Measurements from ENCODE around the gene LCN12.

Gene LCN12

GRCh38 chr9:136961279-136962065 is 9.4 kb downstream of the LCN12 start:
- no peaks in the 10 kb centered on the region for H3K36me3 ChIP-seq
- no peaks in the 10 kb centered on the region for H3K9me3 ChIP-seq (ENCODE audit: severe bottlenecking)
- peak; percentile 32; the same call in 1 of the 2 replicates for TF ChIP-seq CTCF (IDR thresholded peaks at IDR 0.05; ENCODE audit: low read depth, low read length)
- peak overlapping the region; percentile 75 for H3K27ac ChIP-seq
- H3K27me3 ChIP-seq (ENCODE audit: insufficient read depth, low read depth, severe bottlenecking) = no peaks in the 10 kb centered on the region
- DNase-seq = peak; percentile 80
- no peak overlapping the region for H3K4me3 ChIP-seq (ENCODE audit: low read depth, low read length)

DNA sequence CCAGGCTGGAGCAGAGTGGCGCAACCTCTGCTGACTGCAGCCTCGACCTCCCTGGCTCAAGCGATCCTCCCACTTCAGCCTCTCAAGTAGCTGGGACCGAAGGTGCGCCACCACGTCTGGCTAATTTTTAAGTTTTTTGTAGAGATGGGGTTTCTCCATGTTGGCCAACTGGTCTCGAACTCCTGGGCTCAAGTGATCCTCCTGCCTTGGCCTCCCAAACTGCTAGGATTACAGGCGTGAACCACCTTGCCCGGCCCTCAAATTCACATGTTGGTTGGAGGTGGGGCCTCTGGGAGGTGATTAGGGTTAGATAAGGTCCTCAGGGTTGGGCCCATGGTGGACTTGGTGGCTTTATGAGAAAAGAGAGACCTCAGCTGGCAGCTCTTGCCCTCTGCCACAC is 10.1 kb downstream of the LCN12 start:
- no peak for TF ChIP-seq CTCF (IDR thresholded peaks at IDR 0.05; ENCODE audit: low read depth, low read length)
- Histone ChIP-seq H3K27ac (peak overlapping the region; percentile 75), H3K27me3 (ENCODE audit: insufficient read depth, low read depth, severe bottlenecking) (no peaks in the 10 kb centered on the region), H3K36me3 (no peaks in the 10 kb centered on the region), H3K4me3 (ENCODE audit: low read depth, low read length) (no peak overlapping the region), H3K9me3 (ENCODE audit: severe bottlenecking) (no peaks in the 10 kb centered on the region)
- no peak for DNase-seq

GRCh38 chr9:136962701-136963248 is 10.7 kb downstream of the LCN12 start:
- no peaks in the 10 kb centered on the region for H3K27me3 ChIP-seq (ENCODE audit: insufficient read depth, low read depth, severe bottlenecking)
- no peak for TF ChIP-seq CTCF (IDR thresholded peaks at IDR 0.05; ENCODE audit: low read depth, low read length)

DNA sequence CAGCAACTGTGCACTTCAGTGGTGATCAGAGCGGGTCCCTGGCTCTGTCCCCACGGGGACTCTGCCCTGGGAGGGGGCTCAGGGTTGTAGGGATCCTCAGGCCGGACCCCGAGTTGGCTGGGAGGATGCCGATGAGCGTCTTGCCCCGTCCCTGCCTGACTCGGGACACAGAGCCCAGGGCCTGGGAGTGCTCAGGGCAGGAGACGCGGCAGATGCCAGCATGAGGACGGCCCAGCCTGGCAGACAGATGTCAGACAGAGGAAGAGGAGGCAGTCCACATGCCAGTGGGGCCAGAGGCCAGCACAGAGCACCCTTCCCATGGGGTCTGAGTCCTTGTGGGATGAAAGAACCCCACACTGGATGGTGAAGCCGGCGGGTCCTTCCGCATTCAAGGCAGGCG is 11.3 kb downstream of the LCN12 start:
- H3K9me3 ChIP-seq (ENCODE audit: severe bottlenecking) = no peaks in the 10 kb centered on the region
- no peak for DNase-seq
- H3K4me3 ChIP-seq (ENCODE audit: low read depth, low read length) = no peak overlapping the region
- H3K36me3 ChIP-seq = no peaks in the 10 kb centered on the region
- H3K27me3 ChIP-seq (ENCODE audit: insufficient read depth, low read depth, severe bottlenecking) = no peaks in the 10 kb centered on the region
- TF ChIP-seq CTCF (IDR thresholded peaks at IDR 0.05; ENCODE audit: low read depth, low read length) = no peak
- no peak overlapping the region for H3K27ac ChIP-seq

More at GRCh38 chr9:136962701-136963248, 10.7 kb downstream of the LCN12 start:
- no peak for DNase-seq
- no peaks in the 10 kb centered on the region for H3K36me3 ChIP-seq
- H3K9me3 ChIP-seq (ENCODE audit: severe bottlenecking) = no peaks in the 10 kb centered on the region
- no peak overlapping the region for H3K4me3 ChIP-seq (ENCODE audit: low read depth, low read length)
- H3K27ac ChIP-seq = no peak overlapping the region

DNA sequence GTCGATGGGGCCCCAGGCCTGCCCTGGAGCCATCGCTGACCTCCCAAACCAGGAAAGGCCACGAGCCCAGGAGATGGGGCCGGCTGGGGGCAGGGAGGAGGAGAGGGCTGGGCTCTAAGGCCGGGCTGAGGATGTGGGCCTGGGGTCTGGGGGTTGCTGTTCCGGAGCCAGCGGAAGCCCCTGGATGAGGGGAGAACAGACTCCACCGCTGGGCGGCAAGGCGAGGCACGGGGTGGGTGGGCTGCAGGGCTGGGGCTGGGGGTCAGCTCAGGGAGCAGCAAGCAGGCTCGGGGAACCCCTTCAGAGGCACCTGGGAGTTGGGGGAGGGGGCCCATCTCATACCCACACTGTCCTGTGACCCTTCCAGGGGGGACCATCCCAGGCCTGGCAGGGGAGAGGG is 11.7 kb downstream of the LCN12 start:
- Histone ChIP-seq H3K27me3 (ENCODE audit: insufficient read depth, low read depth, severe bottlenecking) (no peaks in the 10 kb centered on the region), H3K27ac (no peak overlapping the region), H3K4me3 (ENCODE audit: low read depth, low read length) (no peak overlapping the region), H3K36me3 (no peaks in the 10 kb centered on the region), H3K9me3 (ENCODE audit: severe bottlenecking) (no peaks in the 10 kb centered on the region)
- no peak for DNase-seq
- TF ChIP-seq CTCF (IDR thresholded peaks at IDR 0.05; ENCODE audit: low read depth, low read length) = no peak

Measured in WERI-Rb-1 (cell line).